H1 (cell line): ENCODE data around the gene SPTY2D1. TPM values are rescaled to one million over a fixed set of nuclear protein-coding genes. Genes with fewer than 3 reads are reported as not detected.
A peak's percentile ranks its signal among the peaks of the same experiment; 100 is the strongest.

Experiments used
- CTCF ChIA-PET: fragments of 300-600 bp; sonication (Branson Sonifier 250); formaldehyde crosslinking; loops from one replicate; lab custom pipeline; 2021; ENCODE audit not compliant: partially characterized antibody; lab: Charles Lee
- POLR2A ChIA-PET: fragments of 300-600 bp; sonication (Branson Sonifier 250); formaldehyde crosslinking; loops from one replicate; lab custom pipeline; 2021; ENCODE audit warnings: inconsistent platforms; ENCODE audit not compliant: partially characterized antibody; lab: Charles Lee
- DNase-seq, 2 experiments: peaks; one replicate each; pipeline versions ENCODE4 v3.0.0 to v3.0.0-alpha.2; 2010 to 2022; ENCODE audit warnings: low spot score in 2 of 2, low read depth in 1 of 2, mixed read lengths in 1 of 2
- FAIRE-seq: peaks from 2 replicates; lab custom pipeline; 2011; peaks lifted over from hg19 to GRCh38; lab: Jason Lieb, UNC
- H2AFZ ChIP-seq: 2 replicates; pipeline ENCODE4 v1.8.1; 2012; ENCODE audit warnings: low read length, inconsistent platforms
- H2AK5ac ChIP-seq: 2 replicates; pipeline ENCODE4 v1.6.1; 2013; ENCODE audit warnings: low read depth, low read length
- H2BK120ac ChIP-seq: replicated peaks from 2 replicates; pipeline ENCODE3; 2013; ENCODE audit warnings: low read depth, low read length, inconsistent platforms
- H2BK12ac ChIP-seq: 2 replicates; pipeline ENCODE4 v1.6.1; 2013; ENCODE audit warnings: low read depth, low read length
- H2BK15ac ChIP-seq: 2 replicates; pipeline ENCODE4 v1.6.1; 2013; ENCODE audit warnings: low read length
- H2BK20ac ChIP-seq: 2 replicates; pipeline ENCODE4 v1.6.1; 2013; ENCODE audit warnings: low read length
- H2BK5ac ChIP-seq: 2 replicates; pipeline ENCODE4 v1.6.1; 2013; ENCODE audit warnings: low read depth, low read length
- H3K14ac ChIP-seq: 2 replicates; pipeline ENCODE4 v1.6.1; 2013; ENCODE audit warnings: inconsistent platforms; ENCODE audit not compliant: insufficient read length
- H3K18ac ChIP-seq: 2 replicates; pipeline ENCODE4 v1.6.1; 2013; ENCODE audit warnings: low read length; ENCODE audit errors: extremely low read depth
- H3K23ac ChIP-seq: 2 replicates; pipeline ENCODE4 v1.6.1; 2013; ENCODE audit warnings: inconsistent platforms; ENCODE audit not compliant: insufficient read length
- H3K23me2 ChIP-seq: 2 replicates; pipeline ENCODE4 v1.6.1; 2013; ENCODE audit warnings: low read depth, low read length
- H3K27ac ChIP-seq: 2 replicates; pipeline ENCODE4 v1.6.1; 2011; ENCODE audit warnings: low read depth, low read length, inconsistent platforms
- H3K27me3 ChIP-seq, 4 experiments: replicated peaks in 1 of 4; 1 replicate in 1 of 4; 2 replicates in 3 of 4; pipeline versions ENCODE4 v1.6.1 to v1.8.1; 2011 to 2013; ENCODE audit warnings: low read length in 3 of 4, mild to moderate bottlenecking in 3 of 4, inconsistent platforms in 2 of 4, mixed read lengths in 2 of 4, moderate library complexity in 1 of 4; ENCODE audit not compliant: control insufficient read depth in 3 of 4, insufficient read depth in 3 of 4; ENCODE audit errors: extremely low read depth in 1 of 4
- H3K36me3 ChIP-seq, 4 experiments: 2 replicates each; pipeline versions ENCODE4 v1.6.1 to v1.8.1; 2011 to 2013; ENCODE audit warnings: mild to moderate bottlenecking in 4 of 4, low read length in 3 of 4, moderate library complexity in 2 of 4, control low read depth in 1 of 4, inconsistent platforms in 1 of 4; ENCODE audit not compliant: insufficient read depth in 4 of 4, control insufficient read depth in 2 of 4
- H3K4ac ChIP-seq: replicated peaks from 2 replicates; pipeline ENCODE3; 2013; ENCODE audit warnings: low read length, low read depth, mixed read lengths, inconsistent platforms; ENCODE audit not compliant: insufficient read length
- H3K4me1 ChIP-seq, 4 experiments: replicated peaks in 1 of 4; 1 replicate in 1 of 4; 2 replicates in 3 of 4; pipeline versions ENCODE4 v1.6.1 to v1.8.1; 2011 to 2013; ENCODE audit warnings: low read length in 3 of 4, inconsistent platforms in 2 of 4, mixed read lengths in 1 of 4; ENCODE audit not compliant: insufficient read depth in 4 of 4, control insufficient read depth in 3 of 4
- H3K4me2 ChIP-seq, 2 experiments: 2 replicates each; pipeline versions ENCODE4 v1.6.1 to v1.8.1; 2011 to 2013; ENCODE audit warnings: low read depth in 2 of 2, low read length in 2 of 2, control low read depth in 1 of 2, inconsistent platforms in 1 of 2, mild to moderate bottlenecking in 1 of 2; ENCODE audit not compliant: insufficient read depth in 1 of 2
- H3K4me3 ChIP-seq, 4 experiments: fragments of 200-600, 300-600 bp in 1 of 4; sonication (generic), shearing (Covaris generic), sonication (Bioruptor Twin) in 1 of 4; 2 replicates each; pipeline versions ENCODE4 v1.5.1 to v1.8.1; 2011 to 2016; ENCODE audit warnings: low read length in 4 of 4, low read depth in 3 of 4, control low read depth in 2 of 4, inconsistent platforms in 2 of 4, mild to moderate bottlenecking in 2 of 4, mixed read lengths in 1 of 4, moderate library complexity in 1 of 4; ENCODE audit not compliant: insufficient read depth in 2 of 4; ENCODE audit errors: extremely low read depth in 1 of 4
- H3K56ac ChIP-seq: replicated peaks from 2 replicates; pipeline ENCODE3; 2013; ENCODE audit warnings: low read depth, mild to moderate bottlenecking, mixed read lengths, low read length, inconsistent platforms; ENCODE audit not compliant: insufficient read length
- H3K79me1 ChIP-seq: 2 replicates; pipeline ENCODE4 v1.6.1; 2013; ENCODE audit warnings: low read depth, low read length, control low read depth
- H3K79me2 ChIP-seq, 2 experiments: 2 replicates each; pipeline versions ENCODE4 v1.6.1 to v1.8.1; 2012 to 2013; ENCODE audit warnings: low read length in 2 of 2, mild to moderate bottlenecking in 2 of 2, inconsistent platforms in 1 of 2; ENCODE audit not compliant: insufficient read depth in 2 of 2, control insufficient read depth in 1 of 2
- H3K9ac ChIP-seq, 4 experiments: replicated peaks in 1 of 4; 1 replicate in 1 of 4; 2 replicates in 3 of 4; pipeline versions ENCODE4 v1.6.1 to v1.8.1; 2011 to 2013; ENCODE audit warnings: low read depth in 3 of 4, low read length in 3 of 4, control low read depth in 2 of 4, mild to moderate bottlenecking in 2 of 4, moderate library complexity in 2 of 4, inconsistent platforms in 1 of 4; ENCODE audit errors: extremely low read depth in 1 of 4
- H3K9me3 ChIP-seq, 2 experiments: 2 replicates each; pipeline versions ENCODE4 v1.6.1 to v1.8.1; 2012 to 2013; ENCODE audit warnings: mild to moderate bottlenecking in 2 of 2, moderate library complexity in 2 of 2, control low read depth in 1 of 2, inconsistent platforms in 1 of 2, low read depth in 1 of 2, low read length in 1 of 2, mixed read lengths in 1 of 2; ENCODE audit not compliant: insufficient read depth in 2 of 2
- H4K20me1 ChIP-seq, 2 experiments: replicated peaks in 1 of 2; 2 replicates each; pipeline versions ENCODE3 to v1.8.1; 2011 to 2013; ENCODE audit warnings: inconsistent platforms in 2 of 2, low read length in 2 of 2, mild to moderate bottlenecking in 1 of 2; ENCODE audit not compliant: insufficient read depth in 2 of 2, control insufficient read depth in 1 of 2
- H4K5ac ChIP-seq: 2 replicates; pipeline ENCODE4 v1.6.1; 2013; ENCODE audit warnings: low read length, low read depth, mixed read lengths, inconsistent platforms; ENCODE audit not compliant: insufficient read length
- H4K8ac ChIP-seq: 2 replicates; pipeline ENCODE4 v1.8.0; 2013; ENCODE audit warnings: mild to moderate bottlenecking, moderate library complexity, low read length, inconsistent platforms; ENCODE audit not compliant: insufficient read depth; ENCODE audit errors: extremely low read depth
- H4K91ac ChIP-seq: replicated peaks from 2 replicates; pipeline ENCODE3; 2013; ENCODE audit warnings: low read length, mixed read lengths, inconsistent platforms; ENCODE audit not compliant: insufficient read length
- FOSL1 ChIP-seq: IDR thresholded peaks from 2 replicates; pipeline ENCODE4 v1.6.1; 2011; ENCODE audit warnings: mild to moderate bottlenecking, low read depth, low read length, moderate library complexity; ENCODE audit not compliant: insufficient read depth
- JUN ChIP-seq: IDR thresholded peaks from 2 replicates; pipeline ENCODE4 v1.6.1; 2011; ENCODE audit warnings: low read depth, mild to moderate bottlenecking, improper control_type of control experiment, low read length
- SIRT6 ChIP-seq: IDR thresholded peaks from one replicate; pipeline ENCODE4 v1.7.1; 2012; ENCODE audit warnings: low read length, inconsistent platforms
- TAF1 ChIP-seq: IDR thresholded peaks from 2 replicates; pipeline ENCODE4 v1.6.1; 2011; ENCODE audit warnings: mild to moderate bottlenecking, low read depth, low read length
- TCF12 ChIP-seq: IDR thresholded peaks from 2 replicates; pipeline ENCODE4 v1.6.1; 2011; ENCODE audit warnings: low read depth, mild to moderate bottlenecking, low read length
- WGBS, 2 experiments: shearing (Covaris generic) in 1 of 2; methylation state at CpG; one replicate each; pipeline versions ENCODE4 v1.1.6 to v1.1.7; 2013 to 2015; ENCODE audit warnings: low lambda C conversion rate in 2 of 2, mixed read lengths in 2 of 2, inconsistent platforms in 1 of 2, low coverage in 1 of 2, missing lambda C conversion rate in 1 of 2; ENCODE audit not compliant: insufficient replicate concordance in 2 of 2, insufficient coverage in 1 of 2, insufficient read length in 1 of 2; ENCODE audit errors: extremely low coverage in 1 of 2, missing lambda C conversion rate in 1 of 2; 5-methylcytosine and 5-hydroxymethylcytosine counted together
- long read RNA-seq, 2 experiments: library from RNA in 1 of 2; library from capped mRNA in 1 of 2; stranded (forward); transcript quantifications; one replicate each; pipeline ENCODE4 v2.0.0, GENCODE V29; 2021; ENCODE audit warnings: inconsistent platforms in 1 of 2
- polyA minus RNA-seq, 3 experiments: library from RNA; depleted of rRNA, polyadenylated mRNA; stranded (reverse); fragments of >200 nt; gene quantifications; 1 replicate in 2 of 3; 2 replicates in 1 of 3; pipeline ENCODE4 v1.2.3, GENCODE V29; 2011
- polyA plus RNA-seq, 7 experiments: library from polyadenylated mRNA; depleted of rRNA in 3 of 7; stranded (reverse) in 5 of 7; unstranded in 2 of 7; fragments of >200 nt in 5 of 7; fragments of 200-250 nt in 2 of 7; gene quantifications; 1 replicate in 5 of 7; 2 replicates in 1 of 7; 4 replicates in 1 of 7; pipeline versions ENCODE4 v1.2.1 to v1.2.3, GENCODE V29; 2011 to 2013; ENCODE audit warnings: missing spikeins in 2 of 7, mixed read lengths in 2 of 7
- total RNA-seq: library from RNA; stranded (reverse); fragmentation: NEBNext Ultra II Directional; extraction: Animal tissue kit (Norgen Biotek cat#: 25700); gene quantifications from 2 replicates; pipeline ENCODE4 v1.2.1, GENCODE V29; 2021

The SPTY2D1 gene, protein sequence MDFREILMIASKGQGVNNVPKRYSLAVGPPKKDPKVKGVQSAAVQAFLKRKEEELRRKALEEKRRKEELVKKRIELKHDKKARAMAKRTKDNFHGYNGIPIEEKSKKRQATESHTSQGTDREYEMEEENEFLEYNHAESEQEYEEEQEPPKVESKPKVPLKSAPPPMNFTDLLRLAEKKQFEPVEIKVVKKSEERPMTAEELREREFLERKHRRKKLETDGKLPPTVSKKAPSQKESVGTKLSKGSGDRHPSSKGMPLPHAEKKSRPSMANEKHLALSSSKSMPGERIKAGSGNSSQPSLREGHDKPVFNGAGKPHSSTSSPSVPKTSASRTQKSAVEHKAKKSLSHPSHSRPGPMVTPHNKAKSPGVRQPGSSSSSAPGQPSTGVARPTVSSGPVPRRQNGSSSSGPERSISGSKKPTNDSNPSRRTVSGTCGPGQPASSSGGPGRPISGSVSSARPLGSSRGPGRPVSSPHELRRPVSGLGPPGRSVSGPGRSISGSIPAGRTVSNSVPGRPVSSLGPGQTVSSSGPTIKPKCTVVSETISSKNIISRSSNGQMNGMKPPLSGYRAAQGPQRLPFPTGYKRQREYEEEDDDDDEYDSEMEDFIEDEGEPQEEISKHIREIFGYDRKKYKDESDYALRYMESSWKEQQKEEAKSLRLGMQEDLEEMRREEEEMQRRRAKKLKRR
- total RNA-seq (17.1 and 17.6 TPM in 2 replicates), polyA plus RNA-seq (2011; rRNA removed) (4.9 and 6.0 TPM in 2 replicates), polyA minus RNA-seq (2011; rRNA and poly(A)+ RNA removed) (9.9 and 14.0 TPM in 2 replicates)
- 7.6 TPM for polyA plus RNA-seq (2011; cell fraction: cytosol; rRNA removed)
- 7.3 TPM for polyA plus RNA-seq (2011; cell fraction: nucleus; rRNA removed)
- polyA plus RNA-seq (2012, experiment 1 of 2) = 7.1 to 9.0 TPM (median 8.1 TPM) in 4 replicates
- 0.62 TPM for polyA plus RNA-seq (2012, experiment 2 of 2)
- 8.9 TPM for polyA plus RNA-seq (2013, experiment 1 of 2)
- 8.7 TPM for polyA plus RNA-seq (2013, experiment 2 of 2)
- polyA minus RNA-seq (2011; cell fraction: cytosol; rRNA and poly(A)+ RNA removed) = 5.7 TPM
- 7.8 TPM for polyA minus RNA-seq (2011; cell fraction: nucleus; rRNA and poly(A)+ RNA removed)
- long read RNA-seq, experiment 1, partial matches to known transcripts = 4 of 13 reads
- long read RNA-seq, experiment 1, other reads (novel, unspliced or antisense) = 9 of 13 reads
- long read RNA-seq, experiment 2, full-length matches to known transcripts = 3 of 10 reads
- long read RNA-seq, experiment 2, partial matches to known transcripts = 3 of 10 reads
- long read RNA-seq, experiment 2, other reads (novel, unspliced or antisense) = 4 of 10 reads

DNA sequence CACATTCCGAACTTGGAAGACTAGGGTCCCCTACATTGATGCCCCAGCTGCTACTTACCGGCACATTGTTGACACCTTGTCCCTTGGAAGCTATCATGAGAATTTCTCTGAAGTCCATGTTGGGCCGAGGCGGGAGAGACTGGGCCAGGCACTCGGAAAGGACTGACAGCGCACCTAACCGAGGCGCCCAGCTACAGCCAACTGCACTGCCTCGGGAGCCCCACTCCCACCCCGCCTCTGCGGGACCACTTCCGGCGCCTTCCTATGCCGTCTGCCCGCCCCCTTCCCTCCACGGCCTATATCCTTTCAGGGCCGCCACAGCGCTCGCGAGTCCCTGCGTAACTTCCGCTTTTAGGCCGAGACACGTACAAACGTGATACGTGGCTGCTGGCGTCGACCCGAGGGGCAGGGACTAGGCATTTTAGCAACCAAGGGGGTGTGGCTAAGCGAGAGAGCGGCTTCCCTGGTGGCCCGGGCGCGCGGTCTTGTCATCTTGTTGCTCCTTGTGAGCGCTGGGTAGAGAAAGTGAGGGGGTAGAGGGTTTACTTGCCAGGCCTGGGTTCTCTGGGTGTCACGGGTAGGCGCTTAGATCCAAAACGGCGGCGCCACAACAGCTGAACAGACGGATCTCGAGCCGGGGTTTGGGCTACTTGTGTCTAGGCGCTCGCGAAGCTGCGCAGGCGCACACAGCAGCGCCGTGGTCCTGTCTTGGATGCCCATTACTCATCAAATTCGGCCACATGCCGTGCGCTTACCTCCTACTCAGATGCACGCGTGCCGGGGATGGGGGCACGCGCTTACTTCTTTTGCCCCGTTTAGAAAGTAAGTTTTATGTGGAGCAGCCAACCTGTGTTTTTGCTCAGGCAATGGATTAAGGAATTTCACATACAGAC, at the start of gene SPTY2D1:
Gene SPTY2D1, minus strand, starts transcription at position 203 of the 893 bp plus-strand sequence. Its CDS starts 85 bp downstream, at position 118.
- H3K56ac ChIP-seq = peak within 1 kb of the TSS; percentile 73
- H2BK12ac ChIP-seq = no peak within 1 kb of the TSS
- peak within 1 kb of the TSS; percentile 68 to 97 (median 96) for H3K9ac ChIP-seq
- no peaks in the 10 kb centered on the region for H3K9me3 ChIP-seq
- H3K4me1 ChIP-seq = peaks cover 0 to 5% (median under 1%) of the 10 kb centered on the region in 4 experiments; a peak in 1 of 7 replicates
- peaks cover 2% of the 10 kb centered on the region; the same call in 1 of the 2 replicates for H3K79me1 ChIP-seq
- peak within 1 kb of the TSS; percentile 53 to 88 for H3K4me2 ChIP-seq
- H4K5ac ChIP-seq = peak within 1 kb of the TSS; percentile 85
- H2BK5ac ChIP-seq = peak within 1 kb of the TSS; percentile 84
- FAIRE-seq = peak; percentile 71
- H2AK5ac ChIP-seq = no peak within 1 kb of the TSS
- peak within 1 kb of the TSS; percentile 96 for H4K8ac ChIP-seq
- peaks cover 7 to 42% of the 10 kb centered on the region in 2 experiments for H3K79me2 ChIP-seq
- H3K36me3 ChIP-seq = no peaks in the 10 kb centered on the region
- peaks cover 0 to 2% of the 10 kb centered on the region in 2 experiments for H4K20me1 ChIP-seq
- peak within 1 kb of the TSS; percentile 3 for H3K23ac ChIP-seq
- peak within 1 kb of the TSS; percentile 13 for H4K91ac ChIP-seq
- no peak within 1 kb of the TSS for H2BK15ac ChIP-seq
- CTCF ChIA-PET = interaction anchor here (0.5 to 1.5 kb wide), 4 partner anchors 17 to 97 kb away, joined by 3 read pairs; no protein-coding TSS in a partner anchor
- H2BK20ac ChIP-seq = no peak within 1 kb of the TSS
- POLR2A ChIA-PET = interaction anchor here (1.1 to 2.4 kb wide), 7 partner anchors 9 to 179 kb away, joined by 3 to 8 read pairs (median 5); partner anchors contain the start of genes LDHAL6A, TSG101 and UEVLD
- 2% methylated on average over 60 of the region's 60 CpGs; no CpG with 5 or more reads in 1 of the 2 experiments for WGBS, 2 experiments
- DNase-seq = peak; percentile 95 to 96
- peak within 1 kb of the TSS; percentile 64 for H2AFZ ChIP-seq
- H2BK120ac ChIP-seq = peak within 1 kb of the TSS; percentile 90
- peak within 1 kb of the TSS; percentile 94 to 98 (median 96) for H3K4me3 ChIP-seq
- no peak within 1 kb of the TSS for H3K14ac ChIP-seq
- H3K4ac ChIP-seq = peak within 1 kb of the TSS; percentile 30
- peaks cover 5% of the 10 kb centered on the region for H3K23me2 ChIP-seq
- H3K27ac ChIP-seq = peak within 1 kb of the TSS; percentile 96
- H3K27me3 ChIP-seq = no peaks in the 10 kb centered on the region
- H3K18ac ChIP-seq = peak within 1 kb of the TSS; percentile 81
- TF ChIP-seq TAF1 = peak; percentile 93
- TF ChIP-seq JUN = no peak
- no peak for TF ChIP-seq TCF12
- no peak for TF ChIP-seq FOSL1
- no peak for TF ChIP-seq SIRT6
